ENCODE results near the gene RNF224. TPM values are rescaled to one million over a fixed set of nuclear protein-coding genes. Genes with fewer than 3 reads are reported as not detected.

RNF224 gene
- total and polyA plus RNA-seq, 10 of the 15 experiments (the other 5 are each of a cell fraction or from before 2014, with no cell fraction given): not detected

GRCh38 chr9:137233143-137233980 is 6.1 kb downstream of the RNF224 start:
- in situ Hi-C loops (cut with MboI): no loop called here
- no peaks in the 10 kb centered on the region for H3K27me3 ChIP-seq (replicated peaks in 1 of 2; ENCODE audit: control insufficient read depth in 2 of 2, insufficient read depth in 2 of 2, low read length in 1 of 2)
- no peak for FAIRE-seq
- no peak for TF ChIP-seq IRF3 (IDR thresholded peaks at IDR 0.05)
- no peak for TF ChIP-seq STAT3 (IDR thresholded peaks at IDR 0.05; ENCODE audit: low read depth, low read length)
- TF ChIP-seq ATF2 (IDR thresholded peaks at IDR 0.05; ENCODE audit: low read length): no peak
- no peak for TF ChIP-seq FOXK2 (IDR thresholded peaks at IDR 0.05)
- TF ChIP-seq IRF4 (IDR thresholded peaks at IDR 0.05; ENCODE audit: low read depth, low read length): no peak
- no peak for TF ChIP-seq E4F1 (IDR thresholded peaks at IDR 0.05; ENCODE audit: borderline replicate concordance, partially characterized antibody)
- TF ChIP-seq SMARCA5 (IDR thresholded peaks at IDR 0.05): no peak
- TF ChIP-seq E2F8 (IDR thresholded peaks at IDR 0.05; ENCODE audit: low read depth, partially characterized antibody): no peak
- TF ChIP-seq CREB1 (IDR thresholded peaks at IDR 0.05; ENCODE audit: low read depth): no peak
- TF ChIP-seq HDAC6 (IDR thresholded peaks at IDR 0.05; ENCODE audit: unreplicated experiment): no peak
- no peak for TF ChIP-seq NFYA (IDR thresholded peaks at IDR 0.05; ENCODE audit: borderline replicate concordance, low read depth, low read length)
- TF ChIP-seq KAT2A (conservative IDR thresholded peaks at IDR 0.05; ENCODE audit: control insufficient read depth, low read depth, low read length): no peak

More at GRCh38 chr9:137233143-137233980, 6.1 kb downstream of the RNF224 start:
- Histone ChIP-seq H3K79me2 (ENCODE audit: control insufficient read depth, insufficient read depth, low read length) (no peaks in the 10 kb centered on the region; the same call in 1 of the 2 replicates), H3K9me3 (replicated peaks; ENCODE audit: control insufficient read depth, insufficient read depth, low read length) (no peaks in the 10 kb centered on the region), H4K20me1 (ENCODE audit: control insufficient read depth, insufficient read depth) (no peaks in the 10 kb centered on the region), H3K36me3 (ENCODE audit: control insufficient read depth in 2 of 2, insufficient read depth in 2 of 2, low read length in 1 of 2) (no peaks in the 10 kb centered on the region), H2AFZ (ENCODE audit: control insufficient read depth, low read depth, low read length) (no peak overlapping the region), H3K4me1 (ENCODE audit: control insufficient read depth, insufficient read depth, low read length) (peaks cover 19% of the 10 kb centered on the region), H3K27ac (ENCODE audit: control insufficient read depth, insufficient read depth) (no peak overlapping the region), H3K4me3 (no peak overlapping the region), H3K4me2 (ENCODE audit: control insufficient read depth, insufficient read depth) (no peak overlapping the region), H3K9ac (ENCODE audit: control insufficient read depth, insufficient read depth, low read length) (no peak overlapping the region)
- CTCF ChIA-PET: no interaction called here
- intact Hi-C loops (cut with micrococcal nuclease; ENCODE audit: unreplicated experiment): no loop called here
- WGBS (ENCODE audit: insufficient coverage, insufficient replicate concordance, low lambda C conversion rate, missing lambda C conversion rate): 32% methylated on average over 27 of the region's 40 CpGs
- SMC1A ChIA-PET (ENCODE audit: uncharacterized antibody, unreplicated experiment): no interaction called here
- no peak for DNase-seq (ENCODE audit: low read depth, low spot score)
- POLR2A ChIA-PET: no interaction called here
- BruUV-seq (replicated peaks): no TSS peak
- ATAC-seq: no peak
- RAD21 ChIA-PET (ENCODE audit: unreplicated experiment): no interaction called here

Data from GM12878 (cell line).